Measurements from ENCODE around the gene BCKDHB. TPM values are rescaled to one million over a fixed set of nuclear protein-coding genes. Genes with fewer than 3 reads are reported as not detected.

BCKDHB gene
- total RNA-seq, 1 experiment from 2014 or later, result 20.0 TPM

GRCh38 chr6:80151635-80152034 lies 45.2 kb downstream of the BCKDHB start:
- Histone ChIP-seq H3K36me3 (ENCODE audit: insufficient read depth, low read length, poor library complexity, severe bottlenecking) (no peaks in the 10 kb centered on the region), H3K4me3 (ENCODE audit: low read depth, low read length, poor library complexity, severe bottlenecking) (no peak overlapping the region), H3K27ac (ENCODE audit: low read depth, low read length, poor library complexity, severe bottlenecking) (no peak overlapping the region), H3K27me3 (replicated peaks; ENCODE audit: insufficient read depth, low read depth, low read length, poor library complexity) (no peaks in the 10 kb centered on the region), H3K4me1 (ENCODE audit: insufficient read depth, low read length, poor library complexity, severe bottlenecking) (peaks cover 5% of the 10 kb centered on the region), H3K9me3 (ENCODE audit: low read depth, low read length, poor library complexity, severe bottlenecking) (no peaks in the 10 kb centered on the region)
- intact Hi-C loops (cut with micrococcal nuclease; ENCODE audit: unreplicated experiment), result no loop called here
- TF ChIP-seq, protein P1, sequence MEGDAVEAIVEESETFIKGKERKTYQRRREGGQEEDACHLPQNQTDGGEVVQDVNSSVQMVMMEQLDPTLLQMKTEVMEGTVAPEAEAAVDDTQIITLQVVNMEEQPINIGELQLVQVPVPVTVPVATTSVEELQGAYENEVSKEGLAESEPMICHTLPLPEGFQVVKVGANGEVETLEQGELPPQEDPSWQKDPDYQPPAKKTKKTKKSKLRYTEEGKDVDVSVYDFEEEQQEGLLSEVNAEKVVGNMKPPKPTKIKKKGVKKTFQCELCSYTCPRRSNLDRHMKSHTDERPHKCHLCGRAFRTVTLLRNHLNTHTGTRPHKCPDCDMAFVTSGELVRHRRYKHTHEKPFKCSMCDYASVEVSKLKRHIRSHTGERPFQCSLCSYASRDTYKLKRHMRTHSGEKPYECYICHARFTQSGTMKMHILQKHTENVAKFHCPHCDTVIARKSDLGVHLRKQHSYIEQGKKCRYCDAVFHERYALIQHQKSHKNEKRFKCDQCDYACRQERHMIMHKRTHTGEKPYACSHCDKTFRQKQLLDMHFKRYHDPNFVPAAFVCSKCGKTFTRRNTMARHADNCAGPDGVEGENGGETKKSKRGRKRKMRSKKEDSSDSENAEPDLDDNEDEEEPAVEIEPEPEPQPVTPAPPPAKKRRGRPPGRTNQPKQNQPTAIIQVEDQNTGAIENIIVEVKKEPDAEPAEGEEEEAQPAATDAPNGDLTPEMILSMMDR (conservative IDR thresholded peaks at IDR 0.05; ENCODE audit: low read depth, low read length), result no peak
- no peak for TF ChIP-seq EZH2 (IDR thresholded peaks at IDR 0.05; ENCODE audit: borderline replicate concordance, low read depth, low read length, poor library complexity, severe bottlenecking)
- POLR2A ChIA-PET (ENCODE audit: low non-redundant PET), result no interaction called here
- CTCF ChIA-PET, result no interaction called here
- BruUV-seq (replicated peaks), result no TSS peak
- DNase-seq (ENCODE audit: low spot score), result no peak

- H3K4me1 ChIP-seq (ENCODE audit: insufficient read depth, low read length, poor library complexity, severe bottlenecking), result peaks cover 5% of the 10 kb centered on the region
- TF ChIP-seq, protein P1 (conservative IDR thresholded peaks at IDR 0.05; ENCODE audit: low read depth, low read length), result no peak
- no peak for TF ChIP-seq EZH2 (IDR thresholded peaks at IDR 0.05; ENCODE audit: borderline replicate concordance, low read depth, low read length, poor library complexity, severe bottlenecking)
- intact Hi-C loops (cut with micrococcal nuclease; ENCODE audit: unreplicated experiment), result no loop called here
- H3K4me3 ChIP-seq (ENCODE audit: low read depth, low read length, poor library complexity, severe bottlenecking), result no peak overlapping the region
- H3K27me3 ChIP-seq (replicated peaks; ENCODE audit: insufficient read depth, low read depth, low read length, poor library complexity), result no peaks in the 10 kb centered on the region
- H3K27ac ChIP-seq (ENCODE audit: low read depth, low read length, poor library complexity, severe bottlenecking), result no peak overlapping the region
- H3K36me3 ChIP-seq (ENCODE audit: insufficient read depth, low read length, poor library complexity, severe bottlenecking), result no peaks in the 10 kb centered on the region
- ChIA-PET POLR2A (ENCODE audit: low non-redundant PET) (no interaction called here), CTCF (no interaction called here)
- DNase-seq (ENCODE audit: low spot score), result no peak
- no TSS peak for BruUV-seq (replicated peaks)
- H3K9me3 ChIP-seq (ENCODE audit: low read depth, low read length, poor library complexity, severe bottlenecking), result no peaks in the 10 kb centered on the region
Observed at GRCh38 chr6:80154160-80154559, 47.7 kb downstream of the BCKDHB start.

- POLR2A ChIA-PET (ENCODE audit: low non-redundant PET), result no interaction called here
- TF ChIP-seq EZH2 (IDR thresholded peaks at IDR 0.05; ENCODE audit: borderline replicate concordance, low read depth, low read length, poor library complexity, severe bottlenecking), result no peak
- TF ChIP-seq, protein P1 (conservative IDR thresholded peaks at IDR 0.05; ENCODE audit: low read depth, low read length), result no peak
- intact Hi-C loops (cut with micrococcal nuclease; ENCODE audit: unreplicated experiment), result no loop called here
- H3K36me3 ChIP-seq (ENCODE audit: insufficient read depth, low read length, poor library complexity, severe bottlenecking), result no peaks in the 10 kb centered on the region
- H3K4me1 ChIP-seq (ENCODE audit: insufficient read depth, low read length, poor library complexity, severe bottlenecking), result peaks cover 5% of the 10 kb centered on the region
- DNase-seq (ENCODE audit: low spot score), result no peak
- no TSS peak for BruUV-seq (replicated peaks)
- no peaks in the 10 kb centered on the region for H3K27me3 ChIP-seq (replicated peaks; ENCODE audit: insufficient read depth, low read depth, low read length, poor library complexity)
- no peaks in the 10 kb centered on the region for H3K9me3 ChIP-seq (ENCODE audit: low read depth, low read length, poor library complexity, severe bottlenecking)
- no peak overlapping the region for H3K27ac ChIP-seq (ENCODE audit: low read depth, low read length, poor library complexity, severe bottlenecking)
- H3K4me3 ChIP-seq (ENCODE audit: low read depth, low read length, poor library complexity, severe bottlenecking), result no peak overlapping the region
- CTCF ChIA-PET, result interaction anchor here (0.6 kb wide), 1 partner anchor 491 kb away, joined by 4 read pairs; no protein-coding TSS in a partner anchor
Observed at GRCh38 chr6:80156221-80156620, 49.8 kb downstream of the BCKDHB start.
